Neutrophil (primary cell): ENCODE data around the gene ATG13.

ENCODE experiments used
- H3K27ac ChIP-seq: fragments of 200-600 bp; sonication (generic); 2 replicates; pipeline ENCODE4 v1.5.1; 2016; ENCODE audit warnings: mild to moderate bottlenecking, moderate library complexity
- H3K27me3 ChIP-seq: fragments of 200-600 bp; sonication (generic); 2 replicates; pipeline ENCODE4 v1.6.0; 2016; ENCODE audit warnings: mild to moderate bottlenecking
- H3K36me3 ChIP-seq: fragments of 200-600 bp; sonication (generic); 2 replicates; pipeline ENCODE4 v1.5.1; 2017
- H3K4me1 ChIP-seq, 2 experiments: fragments of 200-600 bp in 1 of 2; sonication (generic) in 1 of 2; 1 replicate in 1 of 2; 2 replicates in 1 of 2; pipeline versions ENCODE4 v1.5.1 to v1.6.1; 2013 to 2016; ENCODE audit warnings: low read depth in 1 of 2, low read length in 1 of 2, mild to moderate bottlenecking in 1 of 2, moderate library complexity in 1 of 2; ENCODE audit not compliant: control insufficient read depth in 1 of 2, insufficient read depth in 1 of 2
- H3K4me3 ChIP-seq, 2 experiments: fragments of 200-600 bp in 1 of 2; sonication (generic) in 1 of 2; 1 replicate in 1 of 2; 2 replicates in 1 of 2; pipeline ENCODE4 v1.5.1; 2013 to 2016; ENCODE audit warnings: low read depth in 1 of 2, low read length in 1 of 2, mild to moderate bottlenecking in 1 of 2, moderate library complexity in 1 of 2
- H3K9me3 ChIP-seq: fragments of 200-600 bp; sonication (generic); 2 replicates; pipeline ENCODE4 v1.5.1; 2016
- CTCF ChIP-seq: fragments of 200-600 bp; sonication (generic); IDR thresholded peaks from 2 replicates; pipeline ENCODE4 v1.5.1; 2016; ENCODE audit warnings: antibody characterized with exemption

Gene ATG13

GRCh38 chr11:46594785-46595184 lies 22.6 kb upstream of the ATG13 start:
- H3K4me3 ChIP-seq: no peak overlapping the region
- H3K27me3 ChIP-seq: no peaks in the 10 kb centered on the region
- no peak overlapping the region for H3K27ac ChIP-seq
- no peaks in the 10 kb centered on the region for H3K9me3 ChIP-seq
- H3K4me1 ChIP-seq: peaks cover 13 to 20% of the 10 kb centered on the region in 2 experiments
- no peaks in the 10 kb centered on the region for H3K36me3 ChIP-seq
- no peak for TF ChIP-seq CTCF

- H3K4me3 ChIP-seq: no peak overlapping the region
- no peak for TF ChIP-seq CTCF
- H3K9me3 ChIP-seq: no peaks in the 10 kb centered on the region
- H3K27ac ChIP-seq: no peak overlapping the region
- H3K36me3 ChIP-seq: no peaks in the 10 kb centered on the region
- H3K4me1 ChIP-seq: peaks cover 13 to 20% of the 10 kb centered on the region in 2 experiments
- H3K27me3 ChIP-seq: no peaks in the 10 kb centered on the region
Measured at GRCh38 chr11:46597155-46597554, 20.2 kb upstream of the ATG13 start.

GRCh38 chr11:46597609-46598219 lies 19.6 kb upstream of the ATG13 start:
- Histone ChIP-seq H3K4me3 (no peak overlapping the region), H3K9me3 (no peaks in the 10 kb centered on the region), H3K27ac (no peak overlapping the region), H3K27me3 (no peaks in the 10 kb centered on the region), H3K36me3 (no peaks in the 10 kb centered on the region), H3K4me1 (peaks cover 12 to 16% of the 10 kb centered on the region in 2 experiments)
- TF ChIP-seq CTCF: no peak

- Histone ChIP-seq H3K4me1 (peaks cover 0 to 2% of the 10 kb centered on the region in 2 experiments), H3K4me3 (no peak overlapping the region), H3K27ac (no peak overlapping the region), H3K36me3 (peaks cover 9% of the 10 kb centered on the region), H3K9me3 (no peaks in the 10 kb centered on the region), H3K27me3 (no peaks in the 10 kb centered on the region)
- no peak for TF ChIP-seq CTCF
Measured at GRCh38 chr11:46599340-46600193, 17.8 kb upstream of the ATG13 start.

- no peak overlapping the region for H3K27ac ChIP-seq
- no peaks in the 10 kb centered on the region for H3K27me3 ChIP-seq
- no peaks in the 10 kb centered on the region for H3K4me1 ChIP-seq
- no peaks in the 10 kb centered on the region for H3K9me3 ChIP-seq
- H3K4me3 ChIP-seq: no peak overlapping the region
- no peak for TF ChIP-seq CTCF
- peaks cover 9% of the 10 kb centered on the region for H3K36me3 ChIP-seq
Measured at GRCh38 chr11:46600194-46600960, 17.0 kb upstream of the ATG13 start.
